T47D (cell line): ENCODE measurements around the gene PPDPF.

Experiments
- DNase-seq, 2 experiments: peaks; one replicate each; pipeline versions ENCODE4 v3.0.0 to v3.0.0-alpha.2; 2011 to 2012; ENCODE audit warnings: low read depth in 1 of 2, low spot score in 1 of 2
- JUND ChIP-seq: IDR thresholded peaks from 2 replicates; pipeline ENCODE4 v1.6.1; 2012; ENCODE audit warnings: low read depth
- in situ Hi-C: cut with HindIII; loops from 2 replicates; pipeline ENCODE4 v1.10.0; 2016; ENCODE audit warnings: low sequenced_read_pairs, low pct_unique_long_range_greater_than_20kb

PPDPF gene

GRCh38 chr20:63560333-63560805, 39.8 kb downstream of the PPDPF start:
- in situ Hi-C loops = no loop called here
- no peak for TF ChIP-seq JUND
- DNase-seq = no peak

GRCh38 chr20:63560856-63561609, 40.5 kb downstream of the PPDPF start:
- DNase-seq = no peak
- in situ Hi-C loops = no loop called here
- no peak for TF ChIP-seq JUND

GRCh38 chr20:63561624-63562396, 41.2 kb downstream of the PPDPF start:
- no peak for DNase-seq
- TF ChIP-seq JUND = no peak
- in situ Hi-C loops = no loop called here

GRCh38 chr20:63562461-63563224, 42.1 kb downstream of the PPDPF start:
- no peak for TF ChIP-seq JUND
- no peak for DNase-seq
- in situ Hi-C loops = no loop called here

- in situ Hi-C loops = no loop called here
- no peak for TF ChIP-seq JUND
- no peak for DNase-seq
Observed at GRCh38 chr20:63563225-63563935, 42.8 kb downstream of the PPDPF start.

- in situ Hi-C loops = no loop called here
- no peak for TF ChIP-seq JUND
Observed at GRCh38 chr20:63564036-63564810, 43.7 kb downstream of the PPDPF start.

GRCh38 chr20:63565021-63565698, 44.6 kb downstream of the PPDPF start:
- TF ChIP-seq JUND = no peak
- no peak for DNase-seq
- in situ Hi-C loops = no loop called here

More at GRCh38 chr20:63564036-63564810, 43.7 kb downstream of the PPDPF start:
- DNase-seq = no peak

GRCh38 chr20:63565699-63566335, 45.3 kb downstream of the PPDPF start:
- in situ Hi-C loops = no loop called here

GRCh38 chr20:63566395-63567135, 46.0 kb downstream of the PPDPF start:
- DNase-seq = no peak
- in situ Hi-C loops = no loop called here
- no peak for TF ChIP-seq JUND

More at GRCh38 chr20:63565699-63566335, 45.3 kb downstream of the PPDPF start:
- DNase-seq = no peak
- no peak for TF ChIP-seq JUND

GRCh38 chr20:63567136-63567385, 46.5 kb downstream of the PPDPF start:
- DNase-seq = no peak
- in situ Hi-C loops = no loop called here
- no peak for TF ChIP-seq JUND
